HG03571 (cell line): ENCODE measurements around the gene CUL1.

Experiments used
- ATAC-seq: cut with Tn5 transposase; IDR thresholded peaks from one replicate; pipeline ENCODE4 v1.9.1; 2021; ENCODE audit not compliant: unreplicated experiment

CUL1 gene

GRCh38 chr7:148802101-148802493 is 103.4 kb downstream of the CUL1 start:
- ATAC-seq, result no peak

GRCh38 chr7:148803094-148803493 is 104.4 kb downstream of the CUL1 start:
- ATAC-seq, result no peak

- ATAC-seq, result no peak
Observed at GRCh38 chr7:148804343-148805235, 105.9 kb downstream of the CUL1 start.

- ATAC-seq, result no peak
Observed at GRCh38 chr7:148806187-148806586, 107.5 kb downstream of the CUL1 start.

GRCh38 chr7:148807436-148807835 is 108.7 kb downstream of the CUL1 start:
- no peak for ATAC-seq

GRCh38 chr7:148809856-148810255 is 111.2 kb downstream of the CUL1 start:
- ATAC-seq, result no peak

GRCh38 chr7:148811892-148812291 is 113.2 kb downstream of the CUL1 start:
- no peak for ATAC-seq

GRCh38 chr7:148813890-148814289 is 115.2 kb downstream of the CUL1 start:
- ATAC-seq, result no peak

GRCh38 chr7:148814922-148815559 is 116.3 kb downstream of the CUL1 start:
- no peak for ATAC-seq

- no peak for ATAC-seq
Observed at GRCh38 chr7:148815612-148816011, 116.9 kb downstream of the CUL1 start.

- no peak for ATAC-seq
Observed at GRCh38 chr7:148819697-148820360, 121.1 kb downstream of the CUL1 start.

GRCh38 chr7:148821422-148821821 is 122.7 kb downstream of the CUL1 start:
- no peak for ATAC-seq

- ATAC-seq, result no peak
Observed at GRCh38 chr7:148824864-148825263, 126.2 kb downstream of the CUL1 start.

GRCh38 chr7:148825338-148825737 is 126.6 kb downstream of the CUL1 start:
- ATAC-seq, result no peak

GRCh38 chr7:148828965-148829364 is 130.3 kb downstream of the CUL1 start:
- ATAC-seq, result no peak

GRCh38 chr7:148830897-148831692 is 132.4 kb downstream of the CUL1 start:
- no peak for ATAC-seq

GRCh38 chr7:148831782-148832181 is 133.1 kb downstream of the CUL1 start:
- ATAC-seq, result no peak

GRCh38 chr7:148834605-148835004 is 135.9 kb downstream of the CUL1 start:
- ATAC-seq, result no peak

GRCh38 chr7:148835854-148836253 is 137.2 kb downstream of the CUL1 start:
- no peak for ATAC-seq

GRCh38 chr7:148838905-148839304 is 140.2 kb downstream of the CUL1 start:
- ATAC-seq, result peak; percentile 48
